Measurements from ENCODE around the gene PTPRR.

PTPRR gene

DNA sequence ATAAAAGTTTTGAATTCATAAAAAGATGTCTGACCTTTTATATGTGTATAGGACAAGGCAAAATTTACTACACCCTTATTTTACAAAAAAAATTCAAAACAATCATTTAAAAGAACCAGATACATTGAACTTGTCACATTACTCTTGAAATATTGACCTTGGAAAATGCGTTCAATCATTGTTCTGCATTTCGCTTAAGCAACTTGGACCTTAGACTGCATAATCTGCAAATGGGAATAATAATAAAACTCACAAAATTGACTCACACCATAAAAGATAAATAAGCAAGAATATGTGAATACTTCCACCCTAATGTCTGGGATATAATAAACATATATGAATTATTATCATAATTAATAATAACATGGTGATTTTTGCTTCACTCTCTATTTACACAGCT lies 213.9 kb downstream of the PTPRR start:
- H3K9me3 ChIP-seq (ENCODE audit: insufficient read depth, low read length) = no peaks in the 10 kb centered on the region
- H3K9ac ChIP-seq (ENCODE audit: insufficient read length, low read depth) = no peak overlapping the region
- H3K4me3 ChIP-seq (ENCODE audit: insufficient read length, low read depth) = no peak overlapping the region
- H3K4me1 ChIP-seq (ENCODE audit: insufficient read depth, insufficient read length) = no peaks in the 10 kb centered on the region
- TF ChIP-seq YY1 (IDR thresholded peaks at IDR 0.05; ENCODE audit: insufficient read depth, insufficient read length) (no peak), SUZ12 (IDR thresholded peaks at IDR 0.05; ENCODE audit: extremely low read depth, insufficient read depth, insufficient read length) (no peak), ZNF274 (IDR thresholded peaks at IDR 0.05; ENCODE audit: low read depth, low read length) (no peak)
- H3K36me3 ChIP-seq (ENCODE audit: insufficient read depth, insufficient read length, low read length) = no peaks in the 10 kb centered on the region
- no peak for DNase-seq (ENCODE audit: low read depth, low spot score)
- no peaks in the 10 kb centered on the region for H3K27me3 ChIP-seq (ENCODE audit: insufficient read depth, insufficient read length)

DNA sequence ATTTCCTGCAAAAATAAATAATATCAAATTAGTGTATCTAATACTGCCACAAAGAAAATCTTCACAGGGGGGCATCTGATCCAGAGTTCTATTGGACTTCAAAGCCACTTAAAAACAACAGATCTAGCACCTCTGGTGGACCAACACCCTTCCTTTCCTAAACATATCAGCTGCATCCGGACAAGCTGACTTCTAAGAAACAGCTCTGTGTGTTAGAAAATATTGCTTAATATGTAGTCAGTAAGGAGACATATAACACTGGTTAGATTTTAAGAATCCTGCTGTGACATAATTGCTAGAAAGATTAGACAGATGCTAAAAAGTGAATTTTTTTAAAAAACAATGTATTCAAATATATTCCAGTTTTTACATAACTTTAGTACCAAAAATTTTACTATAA lies 222.2 kb downstream of the PTPRR start:
- H3K9me3 ChIP-seq (ENCODE audit: insufficient read depth, low read length) = no peaks in the 10 kb centered on the region
- H3K9ac ChIP-seq (ENCODE audit: insufficient read length, low read depth) = no peak overlapping the region
- TF ChIP-seq ZNF274 (IDR thresholded peaks at IDR 0.05; ENCODE audit: low read depth, low read length) (no peak), SUZ12 (IDR thresholded peaks at IDR 0.05; ENCODE audit: extremely low read depth, insufficient read depth, insufficient read length) (no peak), YY1 (IDR thresholded peaks at IDR 0.05; ENCODE audit: insufficient read depth, insufficient read length) (no peak)
- H3K27me3 ChIP-seq (ENCODE audit: insufficient read depth, insufficient read length) = no peaks in the 10 kb centered on the region
- no peak for DNase-seq (ENCODE audit: low read depth, low spot score)
- H3K36me3 ChIP-seq (ENCODE audit: insufficient read depth, insufficient read length, low read length) = no peaks in the 10 kb centered on the region
- no peak overlapping the region for H3K4me3 ChIP-seq (ENCODE audit: insufficient read length, low read depth)
- no peaks in the 10 kb centered on the region for H3K4me1 ChIP-seq (ENCODE audit: insufficient read depth, insufficient read length)

DNA sequence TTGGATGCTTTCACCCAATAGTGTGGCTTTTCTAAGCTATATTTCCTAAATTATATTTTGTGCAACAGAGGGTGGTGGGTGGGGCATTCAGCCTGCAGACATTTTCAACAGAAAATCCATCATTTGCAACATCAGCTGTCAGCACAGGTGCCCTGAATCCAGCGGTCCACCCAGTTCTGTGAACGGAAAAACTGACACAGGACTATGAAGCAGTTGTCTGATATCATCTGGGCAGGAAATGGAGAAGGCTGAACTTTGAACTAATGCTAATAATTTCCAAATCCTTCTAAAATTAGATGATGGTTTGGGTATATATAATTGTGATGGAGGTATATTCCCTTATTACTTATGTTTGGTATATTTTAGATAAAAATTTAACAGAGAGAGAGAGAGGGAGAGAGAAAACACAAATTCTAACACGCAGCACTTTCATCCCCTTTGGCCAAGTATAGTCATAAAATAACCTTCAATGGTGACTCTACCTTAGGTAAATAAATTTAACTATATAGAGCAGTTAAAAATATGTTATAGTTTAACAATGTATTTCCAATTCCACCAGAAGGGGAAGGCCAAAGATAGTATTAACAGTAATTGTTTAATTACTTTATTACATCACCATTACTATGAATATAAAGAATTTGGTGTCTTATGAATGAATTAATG lies 225.0 kb downstream of the PTPRR start:
- H3K9me3 ChIP-seq (ENCODE audit: insufficient read depth, low read length) = no peaks in the 10 kb centered on the region
- no peak for DNase-seq (ENCODE audit: low read depth, low spot score)
- H3K4me3 ChIP-seq (ENCODE audit: insufficient read length, low read depth) = no peak overlapping the region
- no peaks in the 10 kb centered on the region for H3K27me3 ChIP-seq (ENCODE audit: insufficient read depth, insufficient read length)
- TF ChIP-seq SUZ12 (IDR thresholded peaks at IDR 0.05; ENCODE audit: extremely low read depth, insufficient read depth, insufficient read length) = no peak
- no peak for TF ChIP-seq ZNF274 (IDR thresholded peaks at IDR 0.05; ENCODE audit: low read depth, low read length)
- TF ChIP-seq YY1 (IDR thresholded peaks at IDR 0.05; ENCODE audit: insufficient read depth, insufficient read length) = no peak
- H3K36me3 ChIP-seq (ENCODE audit: insufficient read depth, insufficient read length, low read length) = no peaks in the 10 kb centered on the region
- H3K4me1 ChIP-seq (ENCODE audit: insufficient read depth, insufficient read length) = no peaks in the 10 kb centered on the region
- no peak overlapping the region for H3K9ac ChIP-seq (ENCODE audit: insufficient read length, low read depth)

DNA sequence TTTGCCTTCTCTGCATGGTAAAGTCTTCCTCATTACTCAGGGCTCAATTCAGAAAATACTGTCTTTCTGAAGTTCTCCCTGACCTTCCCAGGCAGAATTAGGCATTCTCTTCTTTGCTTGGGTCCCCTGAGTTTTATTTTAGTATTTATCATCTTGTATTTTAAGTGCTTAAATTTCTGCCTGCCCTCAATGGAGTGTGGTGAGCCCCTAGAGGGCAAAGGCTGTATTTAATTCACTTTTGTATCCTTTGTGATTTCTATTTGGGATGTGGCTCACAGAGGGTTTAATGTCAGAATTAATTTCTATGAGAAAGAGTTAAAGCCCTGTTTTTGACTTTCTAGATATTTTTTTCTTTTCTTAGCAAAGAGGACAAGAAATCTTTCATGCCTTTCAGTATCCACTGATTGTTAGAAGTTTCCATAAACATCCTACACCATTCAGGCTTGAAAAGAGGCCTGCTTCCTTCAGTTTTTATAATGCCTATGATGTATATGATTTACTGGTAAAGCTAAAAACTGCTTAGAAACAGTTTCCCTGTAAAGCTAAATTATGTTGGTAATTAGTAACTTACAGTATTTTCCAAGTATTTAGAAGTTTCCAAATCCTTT lies 227.8 kb downstream of the PTPRR start:
- H3K36me3 ChIP-seq (ENCODE audit: insufficient read depth, insufficient read length, low read length) = no peaks in the 10 kb centered on the region
- DNase-seq (ENCODE audit: low read depth, low spot score) = peak; percentile 3
- H3K9me3 ChIP-seq (ENCODE audit: insufficient read depth, low read length) = no peaks in the 10 kb centered on the region
- H3K9ac ChIP-seq (ENCODE audit: insufficient read length, low read depth) = no peak overlapping the region
- TF ChIP-seq SUZ12 (IDR thresholded peaks at IDR 0.05; ENCODE audit: extremely low read depth, insufficient read depth, insufficient read length) (no peak), YY1 (IDR thresholded peaks at IDR 0.05; ENCODE audit: insufficient read depth, insufficient read length) (no peak), ZNF274 (IDR thresholded peaks at IDR 0.05; ENCODE audit: low read depth, low read length) (no peak)
- H3K4me1 ChIP-seq (ENCODE audit: insufficient read depth, insufficient read length) = peaks cover 2% of the 10 kb centered on the region
- H3K4me3 ChIP-seq (ENCODE audit: insufficient read length, low read depth) = no peak overlapping the region
- no peaks in the 10 kb centered on the region for H3K27me3 ChIP-seq (ENCODE audit: insufficient read depth, insufficient read length)

DNA sequence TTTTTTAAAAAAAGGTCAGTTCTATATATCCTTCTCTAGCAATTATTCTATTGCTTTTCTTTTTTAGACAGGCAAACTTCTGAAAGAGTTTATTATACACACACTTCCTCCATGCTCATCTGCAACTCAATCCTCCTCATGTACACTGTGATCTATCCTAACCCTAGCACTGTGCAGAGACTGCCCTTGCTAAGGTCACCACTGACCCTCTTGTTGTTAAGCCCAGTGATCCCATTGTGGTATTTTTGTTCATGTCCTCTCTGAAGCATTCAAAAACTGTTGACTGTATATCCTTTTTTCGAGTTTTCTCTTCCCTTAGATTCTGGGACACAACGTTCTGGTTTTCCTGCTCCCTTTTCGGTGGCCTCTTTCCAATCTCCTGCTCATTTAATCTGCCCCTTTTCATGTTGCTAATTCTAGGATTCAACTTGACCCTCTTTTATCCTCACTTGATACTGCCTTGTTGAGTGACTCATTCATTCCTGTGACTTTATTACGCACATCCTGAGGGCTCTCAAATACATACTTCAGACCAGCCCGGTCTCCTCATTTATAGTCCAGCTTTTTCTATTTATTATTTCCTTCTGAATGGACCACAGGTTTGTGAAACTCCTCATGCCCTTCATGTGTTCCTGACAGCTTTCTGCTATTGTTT lies 229.4 kb downstream of the PTPRR start:
- Histone ChIP-seq H3K9ac (ENCODE audit: insufficient read length, low read depth) (no peak overlapping the region), H3K4me3 (ENCODE audit: insufficient read length, low read depth) (no peak overlapping the region), H3K9me3 (ENCODE audit: insufficient read depth, low read length) (no peaks in the 10 kb centered on the region), H3K36me3 (ENCODE audit: insufficient read depth, insufficient read length, low read length) (no peaks in the 10 kb centered on the region), H3K27me3 (ENCODE audit: insufficient read depth, insufficient read length) (no peaks in the 10 kb centered on the region), H3K4me1 (ENCODE audit: insufficient read depth, insufficient read length) (peaks cover 2% of the 10 kb centered on the region)
- TF ChIP-seq ZNF274 (IDR thresholded peaks at IDR 0.05; ENCODE audit: low read depth, low read length) (no peak), YY1 (IDR thresholded peaks at IDR 0.05; ENCODE audit: insufficient read depth, insufficient read length) (no peak), SUZ12 (IDR thresholded peaks at IDR 0.05; ENCODE audit: extremely low read depth, insufficient read depth, insufficient read length) (no peak)
- no peak for DNase-seq (ENCODE audit: low read depth, low spot score)

DNA sequence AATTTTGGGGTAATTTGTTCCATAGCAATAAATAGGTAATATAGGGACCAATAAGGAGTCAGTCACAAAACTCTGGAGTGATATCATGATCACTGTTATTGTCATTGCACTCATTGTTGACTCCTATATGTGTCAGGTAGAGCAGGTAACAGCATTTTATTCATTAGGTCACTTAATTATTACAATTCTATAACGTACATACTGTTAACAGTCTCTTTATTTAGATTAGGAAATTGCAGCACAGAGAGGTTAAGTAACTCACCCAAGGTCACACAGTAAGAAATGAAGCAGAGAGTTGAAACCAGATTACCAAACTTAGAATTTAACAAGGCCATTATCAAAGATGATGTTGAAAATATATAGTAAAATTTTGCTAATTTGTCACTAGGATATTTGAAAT lies 233.6 kb downstream of the PTPRR start:
- no peak overlapping the region for H3K4me3 ChIP-seq (ENCODE audit: insufficient read length, low read depth)
- peaks cover 2% of the 10 kb centered on the region for H3K4me1 ChIP-seq (ENCODE audit: insufficient read depth, insufficient read length)
- no peak for TF ChIP-seq SUZ12 (IDR thresholded peaks at IDR 0.05; ENCODE audit: extremely low read depth, insufficient read depth, insufficient read length)
- no peak for TF ChIP-seq ZNF274 (IDR thresholded peaks at IDR 0.05; ENCODE audit: low read depth, low read length)
- no peak for TF ChIP-seq YY1 (IDR thresholded peaks at IDR 0.05; ENCODE audit: insufficient read depth, insufficient read length)
- H3K36me3 ChIP-seq (ENCODE audit: insufficient read depth, insufficient read length, low read length) = no peaks in the 10 kb centered on the region
- no peak overlapping the region for H3K9ac ChIP-seq (ENCODE audit: insufficient read length, low read depth)
- no peaks in the 10 kb centered on the region for H3K27me3 ChIP-seq (ENCODE audit: insufficient read depth, insufficient read length)
- DNase-seq (ENCODE audit: low read depth, low spot score) = no peak
- H3K9me3 ChIP-seq (ENCODE audit: insufficient read depth, low read length) = no peaks in the 10 kb centered on the region

DNA sequence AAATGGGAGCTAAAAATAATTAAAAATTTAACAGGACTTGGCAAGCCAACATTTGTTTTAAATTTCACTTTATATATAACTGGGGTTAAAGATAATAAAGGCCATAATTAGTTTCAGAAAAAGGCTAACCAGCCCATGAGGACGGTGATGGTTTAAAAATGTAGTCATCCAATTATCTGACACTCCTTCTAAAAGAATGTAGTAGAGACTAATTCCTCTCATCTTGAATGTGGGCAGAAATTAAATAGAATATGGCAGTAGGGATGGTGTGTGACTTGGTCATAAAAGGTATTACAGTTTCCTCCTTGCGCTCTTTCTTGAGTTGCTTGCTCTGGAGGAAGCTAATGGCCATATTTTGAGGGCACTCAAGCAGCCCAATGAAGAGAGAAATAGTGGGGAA lies 234.2 kb downstream of the PTPRR start:
- H3K4me1 ChIP-seq (ENCODE audit: insufficient read depth, insufficient read length) = peaks cover 2% of the 10 kb centered on the region
- H3K9me3 ChIP-seq (ENCODE audit: insufficient read depth, low read length) = no peaks in the 10 kb centered on the region
- TF ChIP-seq ZNF274 (IDR thresholded peaks at IDR 0.05; ENCODE audit: low read depth, low read length) (no peak), YY1 (IDR thresholded peaks at IDR 0.05; ENCODE audit: insufficient read depth, insufficient read length) (no peak), SUZ12 (IDR thresholded peaks at IDR 0.05; ENCODE audit: extremely low read depth, insufficient read depth, insufficient read length) (no peak)
- H3K36me3 ChIP-seq (ENCODE audit: insufficient read depth, insufficient read length, low read length) = no peaks in the 10 kb centered on the region
- no peak for DNase-seq (ENCODE audit: low read depth, low spot score)
- H3K9ac ChIP-seq (ENCODE audit: insufficient read length, low read depth) = no peak overlapping the region
- H3K4me3 ChIP-seq (ENCODE audit: insufficient read length, low read depth) = no peak overlapping the region
- no peaks in the 10 kb centered on the region for H3K27me3 ChIP-seq (ENCODE audit: insufficient read depth, insufficient read length)

Data from NT2/D1 (cell line).